Liver (tissue), 9 donors: ENCODE data around the gene TBC1D1. TPM values are rescaled to one million over a fixed set of nuclear protein-coding genes. Genes with fewer than 3 reads are reported as not detected.

Experiments used
- DNase-seq: peaks from one replicate; pipeline ENCODE4 v3.0.0-alpha.2; 2017; ENCODE audit warnings: low spot score
- H3K27ac ChIP-seq, 2 donors: one replicate each; pipeline ENCODE4 v1.7.0; 2013; ENCODE audit warnings: inconsistent platforms in 2 of 2, low read length in 2 of 2, control low read depth in 1 of 2, low read depth in 1 of 2, mild to moderate bottlenecking in 1 of 2
- H3K27me3 ChIP-seq, 4 donors: one replicate each; pipeline versions ENCODE4 v1.6.1 to v1.7.0; 2013; ENCODE audit warnings: low read length in 3 of 4, inconsistent platforms in 1 of 4, mild to moderate bottlenecking in 1 of 4, moderate library complexity in 1 of 4; ENCODE audit not compliant: control insufficient read depth in 4 of 4, insufficient read depth in 4 of 4
- H3K36me3 ChIP-seq, 4 donors: one replicate each; pipeline versions ENCODE4 v1.6.1 to v1.7.0; 2013; ENCODE audit warnings: low read length in 3 of 4, mild to moderate bottlenecking in 3 of 4, low read depth in 1 of 4, moderate library complexity in 1 of 4; ENCODE audit not compliant: control insufficient read depth in 4 of 4, insufficient read depth in 3 of 4
- H3K4me1 ChIP-seq, 4 donors: one replicate each; pipeline versions ENCODE4 v1.6.1 to v1.7.0; 2013; ENCODE audit warnings: low read length in 3 of 4, mild to moderate bottlenecking in 3 of 4, moderate library complexity in 1 of 4; ENCODE audit not compliant: control insufficient read depth in 4 of 4, insufficient read depth in 4 of 4
- H3K4me3 ChIP-seq, 3 donors: one replicate each; pipeline versions ENCODE4 v1.6.1 to v1.7.0; 2013; ENCODE audit warnings: low read length in 3 of 3, control low read depth in 1 of 3, low read depth in 1 of 3, mild to moderate bottlenecking in 1 of 3
- H3K9ac ChIP-seq, 2 donors: one replicate each; pipeline ENCODE4 v1.7.0; 2013; ENCODE audit warnings: low read length in 2 of 2, mild to moderate bottlenecking in 2 of 2, moderate library complexity in 2 of 2, control low read depth in 1 of 2, low read depth in 1 of 2
- H3K9me3 ChIP-seq, 4 donors: one replicate each; pipeline versions ENCODE4 v1.6.1 to v1.7.0; 2013; ENCODE audit warnings: low read length in 3 of 4; ENCODE audit not compliant: control insufficient read depth in 4 of 4
- FOXA2 ChIP-seq: IDR thresholded peaks from 2 replicates; pipeline ENCODE4 v1.6.1; 2016; ENCODE audit warnings: antibody characterized with exemption
- GABPA ChIP-seq, 2 donors: IDR thresholded peaks in 1 of 2; conservative IDR thresholded peaks in 1 of 2; 2 replicates each; pipeline ENCODE4 v1.6.1; 2016; ENCODE audit warnings: antibody characterized with exemption in 2 of 2, mild to moderate bottlenecking in 1 of 2, moderate library complexity in 1 of 2
- HNF4A ChIP-seq, 2 donors: conservative IDR thresholded peaks; 2 replicates each; pipeline ENCODE4 v1.6.1; 2016; ENCODE audit warnings: antibody characterized with exemption in 2 of 2, mild to moderate bottlenecking in 2 of 2
- HNF4G ChIP-seq: IDR thresholded peaks from 2 replicates; pipeline ENCODE4 v1.6.1; 2016; ENCODE audit warnings: antibody characterized with exemption
- NR2F2 ChIP-seq: IDR thresholded peaks from 2 replicates; pipeline ENCODE4 v1.6.1; 2016; ENCODE audit warnings: antibody characterized with exemption
- RAD21 ChIP-seq, 2 donors: IDR thresholded peaks; 2 replicates each; pipeline ENCODE4 v1.6.1; 2016; ENCODE audit warnings: antibody characterized with exemption in 2 of 2, mild to moderate bottlenecking in 2 of 2
- RXRA ChIP-seq, 2 donors: IDR thresholded peaks; 2 replicates each; pipeline ENCODE4 v1.6.1; 2017 to 2018; ENCODE audit warnings: antibody characterized with exemption in 2 of 2, mild to moderate bottlenecking in 1 of 2
- SP1 ChIP-seq: IDR thresholded peaks from 2 replicates; pipeline ENCODE4 v1.6.1; 2018; ENCODE audit warnings: antibody characterized with exemption, mild to moderate bottlenecking
- TAF1 ChIP-seq: conservative IDR thresholded peaks from 2 replicates; pipeline ENCODE4 v1.6.1; 2016; ENCODE audit warnings: antibody characterized with exemption, mild to moderate bottlenecking
- YY1 ChIP-seq: IDR thresholded peaks from 2 replicates; pipeline ENCODE4 v1.6.1; 2016; ENCODE audit warnings: antibody characterized with exemption, mild to moderate bottlenecking
- WGBS: extraction: QIAGEN DNeasy Blood & Tissue Kit; methylation state at CpG from one replicate; pipeline ENCODE4 v1.1.7; 2013; 5-methylcytosine and 5-hydroxymethylcytosine counted together
- polyA plus RNA-seq, 2 donors: library from polyadenylated mRNA; stranded (reverse) in 1 of 2; unstranded in 1 of 2; fragments of 200-250 nt in 1 of 2; fragments of >200 nt in 1 of 2; fragmentation: Nextera tagmentation in 1 of 2; extraction: Ambion mirVana in 1 of 2; gene quantifications; one replicate each; pipeline versions ENCODE4 v1.2.1 to v1.2.3, GENCODE V29; 2013 to 2015
- total RNA-seq, 2 donors: library from RNA; depleted of rRNA; stranded (reverse); fragments of >200 nt; gene quantifications; one replicate each; pipeline ENCODE4 v1.2.3, GENCODE V29; 2014
- TF ChIP-seq, protein P1 (sequence below): fragments of 150-350 bp; IDR thresholded peaks from 2 replicates; pipeline ENCODE4 v1.5.1; 2017; ENCODE audit warnings: improper control_type of control experiment, low read depth, low read length; ENCODE audit not compliant: missing input control
- TF ChIP-seq, protein P2 (sequence below): IDR thresholded peaks from 2 replicates; pipeline ENCODE4 v1.6.1; 2016; ENCODE audit warnings: antibody characterized with exemption
- TF ChIP-seq, protein P3 (sequence below): IDR thresholded peaks from 2 replicates; pipeline ENCODE4 v1.6.1; 2016; ENCODE audit warnings: antibody characterized with exemption
- TF ChIP-seq, protein P4 (sequence below): IDR thresholded peaks from 2 replicates; pipeline ENCODE4 v1.6.1; 2016; ENCODE audit warnings: antibody characterized with exemption, mild to moderate bottlenecking
- donor health status: healthy.
- donor health status: healthy.
- donor health status: healthy.
- donor health status: healthy.
- donor health status: healthy.

The TBC1D1 gene
- total and polyA plus RNA-seq, 4 donors, result 15.6 to 41.4 (median 20.9) TPM

DNA sequence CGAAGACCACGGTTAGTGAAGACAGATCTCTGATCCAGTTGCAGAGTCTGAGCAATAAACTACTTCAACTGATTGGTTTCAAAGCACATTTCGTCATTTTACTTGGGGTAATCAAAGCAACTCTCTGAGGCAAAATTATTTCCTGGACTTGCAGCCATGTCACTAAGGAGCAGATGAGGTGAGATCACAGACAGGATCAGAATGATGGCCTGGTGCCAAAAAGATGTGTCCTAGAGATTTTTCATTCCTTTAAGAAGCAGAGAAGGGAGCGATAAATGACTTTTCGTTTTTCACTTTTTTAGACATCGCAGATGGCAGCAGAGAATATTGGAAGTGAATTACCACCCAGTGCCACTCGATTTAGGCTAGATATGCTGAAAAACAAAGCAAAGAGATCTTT is 153.2 kb downstream of the TBC1D1 start:
- H3K4me1 ChIP-seq, result no peaks in the 10 kb centered on the region
- no peaks in the 10 kb centered on the region for H3K27me3 ChIP-seq
- H3K27ac ChIP-seq, result no peak overlapping the region
- no peak for DNase-seq
- TF ChIP-seq HNF4G (no peak), GABPA (IDR thresholded peaks at IDR 0.05 in 1 of 2, conservative IDR thresholded peaks at IDR 0.05 in 1 of 2) (no peak)
- TF ChIP-seq, protein P1, sequence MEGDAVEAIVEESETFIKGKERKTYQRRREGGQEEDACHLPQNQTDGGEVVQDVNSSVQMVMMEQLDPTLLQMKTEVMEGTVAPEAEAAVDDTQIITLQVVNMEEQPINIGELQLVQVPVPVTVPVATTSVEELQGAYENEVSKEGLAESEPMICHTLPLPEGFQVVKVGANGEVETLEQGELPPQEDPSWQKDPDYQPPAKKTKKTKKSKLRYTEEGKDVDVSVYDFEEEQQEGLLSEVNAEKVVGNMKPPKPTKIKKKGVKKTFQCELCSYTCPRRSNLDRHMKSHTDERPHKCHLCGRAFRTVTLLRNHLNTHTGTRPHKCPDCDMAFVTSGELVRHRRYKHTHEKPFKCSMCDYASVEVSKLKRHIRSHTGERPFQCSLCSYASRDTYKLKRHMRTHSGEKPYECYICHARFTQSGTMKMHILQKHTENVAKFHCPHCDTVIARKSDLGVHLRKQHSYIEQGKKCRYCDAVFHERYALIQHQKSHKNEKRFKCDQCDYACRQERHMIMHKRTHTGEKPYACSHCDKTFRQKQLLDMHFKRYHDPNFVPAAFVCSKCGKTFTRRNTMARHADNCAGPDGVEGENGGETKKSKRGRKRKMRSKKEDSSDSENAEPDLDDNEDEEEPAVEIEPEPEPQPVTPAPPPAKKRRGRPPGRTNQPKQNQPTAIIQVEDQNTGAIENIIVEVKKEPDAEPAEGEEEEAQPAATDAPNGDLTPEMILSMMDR, result no peak
- TF ChIP-seq, protein P2, sequence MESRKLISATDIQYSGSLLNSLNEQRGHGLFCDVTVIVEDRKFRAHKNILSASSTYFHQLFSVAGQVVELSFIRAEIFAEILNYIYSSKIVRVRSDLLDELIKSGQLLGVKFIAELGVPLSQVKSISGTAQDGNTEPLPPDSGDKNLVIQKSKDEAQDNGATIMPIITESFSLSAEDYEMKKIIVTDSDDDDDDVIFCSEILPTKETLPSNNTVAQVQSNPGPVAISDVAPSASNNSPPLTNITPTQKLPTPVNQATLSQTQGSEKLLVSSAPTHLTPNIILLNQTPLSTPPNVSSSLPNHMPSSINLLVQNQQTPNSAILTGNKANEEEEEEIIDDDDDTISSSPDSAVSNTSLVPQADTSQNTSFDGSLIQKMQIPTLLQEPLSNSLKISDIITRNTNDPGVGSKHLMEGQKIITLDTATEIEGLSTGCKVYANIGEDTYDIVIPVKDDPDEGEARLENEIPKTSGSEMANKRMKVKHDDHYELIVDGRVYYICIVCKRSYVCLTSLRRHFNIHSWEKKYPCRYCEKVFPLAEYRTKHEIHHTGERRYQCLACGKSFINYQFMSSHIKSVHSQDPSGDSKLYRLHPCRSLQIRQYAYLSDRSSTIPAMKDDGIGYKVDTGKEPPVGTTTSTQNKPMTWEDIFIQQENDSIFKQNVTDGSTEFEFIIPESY, result no peak
- H3K4me3 ChIP-seq, result no peak overlapping the region
- H3K9ac ChIP-seq, result no peak overlapping the region
- 94% methylated on average over 7 of the region's 7 CpGs for WGBS
- H3K36me3 ChIP-seq, result peaks cover 0 to 35% (median 13%) of the 10 kb centered on the region in 4 donors
- H3K9me3 ChIP-seq, result no peaks in the 10 kb centered on the region

DNA sequence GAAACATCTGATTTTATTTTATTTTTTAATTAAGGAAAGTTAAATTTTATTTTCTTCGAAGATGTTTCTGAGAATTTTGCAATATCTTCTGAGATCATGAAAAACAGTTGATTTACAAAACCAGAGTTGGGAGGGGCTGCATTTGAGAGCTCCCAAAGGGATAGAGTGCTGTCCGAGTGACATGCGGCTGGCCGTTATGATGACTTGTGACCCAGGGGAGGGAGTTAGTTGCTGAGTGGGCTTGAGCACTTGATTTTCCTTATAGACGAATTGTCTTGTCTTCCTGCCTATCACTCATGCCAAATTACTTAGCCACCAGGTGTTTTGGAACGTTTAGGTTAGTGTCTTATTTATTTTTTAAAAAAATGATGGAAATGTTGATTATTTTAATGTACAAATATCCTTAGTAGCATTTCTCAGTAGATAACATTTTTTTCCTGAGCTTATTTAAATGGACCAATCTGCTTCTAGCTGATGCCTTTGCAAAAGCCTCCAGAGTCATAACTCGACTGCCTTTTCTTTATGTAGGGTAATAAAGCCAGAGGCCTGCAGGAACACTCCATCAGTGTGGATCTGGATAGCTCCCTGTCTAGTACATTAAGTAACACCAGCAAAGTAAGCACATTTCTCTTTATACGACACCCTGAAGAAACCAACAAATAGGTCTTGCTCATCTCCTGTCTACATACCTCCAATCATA is 154.6 kb downstream of the TBC1D1 start:
- Histone ChIP-seq H3K9me3 (no peaks in the 10 kb centered on the region), H3K4me1 (no peaks in the 10 kb centered on the region), H3K27me3 (no peaks in the 10 kb centered on the region), H3K36me3 (peaks cover 0 to 45% (median 23%) of the 10 kb centered on the region in 4 donors), H3K27ac (no peak overlapping the region), H3K9ac (no peak overlapping the region), H3K4me3 (no peak overlapping the region)
- 92% methylated on average over 8 of the region's 8 CpGs for WGBS
- DNase-seq, result no peak
- TF ChIP-seq SP1, result no peak
- TF ChIP-seq, protein P2, result no peak
- TF ChIP-seq HNF4A (conservative IDR thresholded peaks at IDR 0.05), result no peak
- TF ChIP-seq, protein P3, sequence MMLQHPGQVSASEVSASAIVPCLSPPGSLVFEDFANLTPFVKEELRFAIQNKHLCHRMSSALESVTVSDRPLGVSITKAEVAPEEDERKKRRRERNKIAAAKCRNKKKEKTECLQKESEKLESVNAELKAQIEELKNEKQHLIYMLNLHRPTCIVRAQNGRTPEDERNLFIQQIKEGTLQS, result no peak
- no peak for TF ChIP-seq RXRA (IDR thresholded peaks at IDR 0.05)
- no peak for TF ChIP-seq NR2F2
- no peak for TF ChIP-seq FOXA2
- TF ChIP-seq, protein P1, result no peak
- TF ChIP-seq HNF4G, result no peak
- TF ChIP-seq YY1, result no peak
- TF ChIP-seq GABPA (IDR thresholded peaks at IDR 0.05 in 1 of 2, conservative IDR thresholded peaks at IDR 0.05 in 1 of 2), result no peak
- TF ChIP-seq RAD21 (IDR thresholded peaks at IDR 0.05), result no peak
- TF ChIP-seq, protein P4, sequence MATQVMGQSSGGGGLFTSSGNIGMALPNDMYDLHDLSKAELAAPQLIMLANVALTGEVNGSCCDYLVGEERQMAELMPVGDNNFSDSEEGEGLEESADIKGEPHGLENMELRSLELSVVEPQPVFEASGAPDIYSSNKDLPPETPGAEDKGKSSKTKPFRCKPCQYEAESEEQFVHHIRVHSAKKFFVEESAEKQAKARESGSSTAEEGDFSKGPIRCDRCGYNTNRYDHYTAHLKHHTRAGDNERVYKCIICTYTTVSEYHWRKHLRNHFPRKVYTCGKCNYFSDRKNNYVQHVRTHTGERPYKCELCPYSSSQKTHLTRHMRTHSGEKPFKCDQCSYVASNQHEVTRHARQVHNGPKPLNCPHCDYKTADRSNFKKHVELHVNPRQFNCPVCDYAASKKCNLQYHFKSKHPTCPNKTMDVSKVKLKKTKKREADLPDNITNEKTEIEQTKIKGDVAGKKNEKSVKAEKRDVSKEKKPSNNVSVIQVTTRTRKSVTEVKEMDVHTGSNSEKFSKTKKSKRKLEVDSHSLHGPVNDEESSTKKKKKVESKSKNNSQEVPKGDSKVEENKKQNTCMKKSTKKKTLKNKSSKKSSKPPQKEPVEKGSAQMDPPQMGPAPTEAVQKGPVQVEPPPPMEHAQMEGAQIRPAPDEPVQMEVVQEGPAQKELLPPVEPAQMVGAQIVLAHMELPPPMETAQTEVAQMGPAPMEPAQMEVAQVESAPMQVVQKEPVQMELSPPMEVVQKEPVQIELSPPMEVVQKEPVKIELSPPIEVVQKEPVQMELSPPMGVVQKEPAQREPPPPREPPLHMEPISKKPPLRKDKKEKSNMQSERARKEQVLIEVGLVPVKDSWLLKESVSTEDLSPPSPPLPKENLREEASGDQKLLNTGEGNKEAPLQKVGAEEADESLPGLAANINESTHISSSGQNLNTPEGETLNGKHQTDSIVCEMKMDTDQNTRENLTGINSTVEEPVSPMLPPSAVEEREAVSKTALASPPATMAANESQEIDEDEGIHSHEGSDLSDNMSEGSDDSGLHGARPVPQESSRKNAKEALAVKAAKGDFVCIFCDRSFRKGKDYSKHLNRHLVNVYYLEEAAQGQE, result no peak
- TF ChIP-seq TAF1, result no peak
